ENCODE results near the gene KRTAP4-2. TPM values are rescaled to one million over a fixed set of nuclear protein-coding genes. Genes with fewer than 3 reads are reported as not detected.
"Not testable (repeated sequence)": the region's sequence is repeated elsewhere in the genome, so short reads cannot be mapped to it uniquely, and the experiment has no call there.

Gene KRTAP4-2
- total RNA-seq, 6 donors from 2014 or later: not detected

DNA sequence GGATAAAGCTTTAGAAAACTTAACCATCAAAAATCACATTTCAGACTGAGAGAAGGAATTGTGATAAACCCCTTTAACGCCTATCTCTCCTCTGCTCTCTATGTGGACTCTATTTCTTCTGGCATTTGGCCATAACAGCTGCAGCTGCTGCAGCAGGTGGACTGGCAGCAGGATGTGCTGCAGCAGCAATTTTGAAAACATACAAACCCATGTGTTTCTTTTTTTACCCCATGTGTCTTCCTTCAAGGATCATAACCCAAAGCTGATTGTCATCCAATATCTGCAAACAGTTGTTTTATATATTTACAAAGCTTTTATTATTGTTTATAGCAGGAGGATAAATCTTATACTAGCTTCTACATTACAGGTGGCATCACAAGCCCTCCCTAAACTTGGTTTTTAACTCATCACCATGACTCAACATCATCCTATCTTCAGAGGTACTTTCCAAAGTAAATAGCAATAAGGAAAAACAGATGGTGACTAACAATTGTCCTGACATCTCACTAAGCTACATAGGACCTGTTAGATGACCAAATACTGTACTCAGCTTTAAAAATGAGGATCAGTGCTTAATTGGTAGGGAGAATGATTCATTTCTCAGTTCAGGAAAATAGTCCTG is 33.9 kb upstream of the KRTAP4-2 start:
- Histone ChIP-seq H3K27me3 (no peaks in the 10 kb centered on the region), H3K36me3 (no peaks in the 10 kb centered on the region), H3K9me3 (no peaks in the 10 kb centered on the region), H3K27ac (no peak overlapping the region), H3K4me3 (no peak overlapping the region), H3K4me1 (no peaks in the 10 kb centered on the region)
- TF ChIP-seq, protein P1, sequence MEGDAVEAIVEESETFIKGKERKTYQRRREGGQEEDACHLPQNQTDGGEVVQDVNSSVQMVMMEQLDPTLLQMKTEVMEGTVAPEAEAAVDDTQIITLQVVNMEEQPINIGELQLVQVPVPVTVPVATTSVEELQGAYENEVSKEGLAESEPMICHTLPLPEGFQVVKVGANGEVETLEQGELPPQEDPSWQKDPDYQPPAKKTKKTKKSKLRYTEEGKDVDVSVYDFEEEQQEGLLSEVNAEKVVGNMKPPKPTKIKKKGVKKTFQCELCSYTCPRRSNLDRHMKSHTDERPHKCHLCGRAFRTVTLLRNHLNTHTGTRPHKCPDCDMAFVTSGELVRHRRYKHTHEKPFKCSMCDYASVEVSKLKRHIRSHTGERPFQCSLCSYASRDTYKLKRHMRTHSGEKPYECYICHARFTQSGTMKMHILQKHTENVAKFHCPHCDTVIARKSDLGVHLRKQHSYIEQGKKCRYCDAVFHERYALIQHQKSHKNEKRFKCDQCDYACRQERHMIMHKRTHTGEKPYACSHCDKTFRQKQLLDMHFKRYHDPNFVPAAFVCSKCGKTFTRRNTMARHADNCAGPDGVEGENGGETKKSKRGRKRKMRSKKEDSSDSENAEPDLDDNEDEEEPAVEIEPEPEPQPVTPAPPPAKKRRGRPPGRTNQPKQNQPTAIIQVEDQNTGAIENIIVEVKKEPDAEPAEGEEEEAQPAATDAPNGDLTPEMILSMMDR (IDR thresholded peaks at IDR 0.05): no peak
- no peak for TF ChIP-seq POLR2A (IDR thresholded peaks at IDR 0.05)
- TF ChIP-seq EP300 (IDR thresholded peaks at IDR 0.05): no peak
- ATAC-seq (ENCODE audit: low FRiP score in 2 of 2): no peak
- no peak for DNase-seq
- WGBS, 2 donors: 48 to 55% methylated on average over 1 of the region's 1 CpG

DNA sequence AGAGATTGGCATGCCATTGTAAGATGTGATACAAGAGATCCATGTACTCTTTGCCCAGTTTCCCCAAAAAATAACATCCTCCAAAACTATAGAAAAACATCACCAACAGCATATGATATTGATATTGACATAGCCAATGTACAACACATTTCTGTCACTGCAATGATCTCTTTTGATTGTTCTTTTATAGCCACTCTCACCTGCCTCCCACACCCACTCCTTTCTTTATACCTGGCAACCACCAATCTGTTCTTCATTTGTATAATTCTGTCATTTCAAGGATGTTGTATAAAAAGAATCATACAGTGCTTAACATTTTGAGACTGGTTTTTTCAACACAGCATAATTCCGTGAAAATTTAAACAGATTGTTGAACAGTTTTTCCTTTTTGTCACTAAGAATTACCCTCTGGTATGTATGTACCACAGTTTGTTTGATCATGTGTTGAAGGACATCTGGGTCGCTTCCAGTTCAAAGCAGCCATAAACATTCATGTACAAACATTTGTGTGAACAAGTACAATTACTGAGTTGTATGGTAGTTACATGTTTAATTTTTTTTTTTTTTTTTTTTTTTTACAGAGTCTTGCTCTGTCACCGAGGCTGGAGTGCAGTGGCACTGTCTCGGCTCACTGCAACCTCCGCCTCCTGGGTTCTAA is 21.5 kb upstream of the KRTAP4-2 start:
- ATAC-seq (ENCODE audit: low FRiP score in 2 of 2): no peak
- Histone ChIP-seq H3K4me3 (no peak overlapping the region), H3K36me3 (no peaks in the 10 kb centered on the region)

DNA sequence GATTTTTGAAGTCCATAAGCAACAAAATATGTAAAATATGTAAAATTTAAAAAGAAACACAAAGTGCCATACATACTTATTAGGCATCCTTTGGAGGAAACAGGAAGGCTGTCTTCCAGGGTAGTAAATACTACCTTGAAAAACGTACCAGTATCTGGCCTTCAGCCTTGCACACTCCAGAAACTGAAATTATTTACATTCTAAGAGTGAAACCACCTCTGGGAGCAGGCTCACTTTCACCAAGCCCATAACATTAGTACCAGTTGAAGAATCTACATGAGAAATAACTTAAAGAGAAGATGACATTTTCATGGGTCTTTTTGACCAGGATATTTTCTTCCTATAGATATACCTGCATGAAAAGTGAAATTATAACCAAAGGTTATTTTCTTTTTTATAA is 18.0 kb upstream of the KRTAP4-2 start:
- no peak overlapping the region for H3K27ac ChIP-seq
- no peaks in the 10 kb centered on the region for H3K9me3 ChIP-seq
- TF ChIP-seq POLR2AphosphoS5 (IDR thresholded peaks at IDR 0.05) (no peak), POLR2A (IDR thresholded peaks at IDR 0.05) (no peak), EP300 (IDR thresholded peaks at IDR 0.05) (no peak)
- TF ChIP-seq, protein P1 (IDR thresholded peaks at IDR 0.05): no peak
- ATAC-seq (ENCODE audit: low FRiP score in 2 of 2) (no peak), DNase-seq (no peak)
- no peaks in the 10 kb centered on the region for H3K36me3 ChIP-seq
- WGBS, 2 donors: 32 to 33% methylated on average over 1 of the region's 1 CpG
- no peak overlapping the region for H3K4me3 ChIP-seq
- H3K27me3 ChIP-seq: no peaks in the 10 kb centered on the region
- H3K4me1 ChIP-seq: no peaks in the 10 kb centered on the region

More for the DNA sequence above, 21.5 kb upstream of the KRTAP4-2 start:
- Histone ChIP-seq H3K27me3 (no peaks in the 10 kb centered on the region), H3K9me3 (no peaks in the 10 kb centered on the region), H3K4me1 (no peaks in the 10 kb centered on the region), H3K27ac (no peak overlapping the region)
- TF ChIP-seq POLR2A (IDR thresholded peaks at IDR 0.05) (no peak), EP300 (IDR thresholded peaks at IDR 0.05) (no peak), POLR2AphosphoS5 (IDR thresholded peaks at IDR 0.05) (no peak)
- TF ChIP-seq, protein P1 (IDR thresholded peaks at IDR 0.05): no peak
- no peak for DNase-seq
- 56 to 70% methylated on average over 4 to 5 of the region's 5 CpGs for WGBS, 2 donors

DNA sequence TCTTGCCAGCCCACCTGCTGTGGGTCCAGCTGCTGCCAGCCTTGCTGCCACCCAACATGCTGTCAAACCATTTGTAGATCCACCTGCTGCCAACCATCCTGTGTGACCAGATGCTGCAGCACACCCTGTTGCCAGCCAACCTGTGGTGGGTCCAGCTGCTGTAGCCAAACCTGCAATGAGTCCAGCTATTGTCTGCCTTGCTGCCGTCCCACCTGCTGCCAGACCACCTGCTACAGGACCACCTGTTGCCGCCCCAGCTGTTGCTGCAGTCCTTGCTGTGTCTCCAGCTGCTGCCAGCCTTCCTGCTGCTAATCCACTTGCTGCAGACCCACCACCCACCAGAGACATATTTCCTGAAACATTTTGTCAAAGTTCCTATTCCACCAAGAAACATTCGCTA is 12.3 kb upstream of the KRTAP4-2 start:
- Histone ChIP-seq H3K4me3 (no peak overlapping the region), H3K27me3 (no peaks in the 10 kb centered on the region), H3K9me3 (no peaks in the 10 kb centered on the region), H3K4me1 (no peaks in the 10 kb centered on the region), H3K27ac (no peak overlapping the region), H3K36me3 (no peaks in the 10 kb centered on the region)
- TF ChIP-seq EP300 (IDR thresholded peaks at IDR 0.05) (no peak), POLR2AphosphoS5 (IDR thresholded peaks at IDR 0.05) (no peak)
- no peak for ATAC-seq (ENCODE audit: low FRiP score in 2 of 2)
- WGBS, 2 donors: 81 to 88% methylated on average over 1 to 3 of the region's 3 CpGs
- DNase-seq: no peak

DNA sequence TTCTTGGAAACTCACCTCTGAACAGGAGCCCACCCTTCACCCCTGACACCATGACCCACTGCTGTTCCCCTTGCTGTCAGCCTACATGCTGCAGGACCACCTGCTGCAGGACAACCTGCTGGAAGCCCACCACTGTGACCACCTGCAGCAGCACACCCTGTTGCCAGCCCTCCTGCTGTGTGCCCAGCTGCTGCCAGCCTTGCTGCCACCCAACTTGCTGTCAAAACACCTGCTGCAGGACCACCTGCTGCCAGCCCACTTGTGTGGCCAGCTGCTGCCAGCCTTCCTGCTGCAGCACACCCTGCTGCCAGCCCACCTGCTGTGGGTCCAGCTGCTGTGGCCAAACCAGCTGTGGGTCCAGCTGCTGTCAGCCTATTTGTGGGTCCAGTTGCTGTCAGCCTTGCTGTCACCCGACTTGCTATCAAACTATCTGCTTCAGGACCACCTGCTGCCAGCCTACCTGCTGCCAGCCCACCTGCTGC is 11.9 kb upstream of the KRTAP4-2 start, which contains the start of gene KRTAP9-1:
TSS of gene KRTAP9-1 (plus strand) at position 51 of the 482 bp plus-strand sequence. CDS start at position 51, 0 bp downstream.
- H3K9me3 ChIP-seq; H3K27me3 ChIP-seq; H3K4me3 ChIP-seq; H3K27ac ChIP-seq; H3K4me1 ChIP-seq; H3K36me3 ChIP-seq; ATAC-seq (ENCODE audit: low FRiP score in 2 of 2): not testable (repeated sequence)
- peak in 1 of 2 donors; percentile 62 for DNase-seq
- 50% methylated on average over 1 of the region's 1 CpG; no CpG with 5 or more reads in 1 of the 2 donors for WGBS, 2 donors
